HAP-1 (cell line): ENCODE results near the gene UGT1A1.

Source experiments
- DNase-seq, 2 experiments: peaks; one replicate each; pipeline ENCODE4 v3.0.0-alpha.2; 2016 to 2020; ENCODE audit warnings: low spot score in 2 of 2
- H3K27me3 ChIP-seq: fragments of 250-450 bp; sonication (Bioruptor Pico); 2 replicates; pipeline ENCODE4 v1.5.1; 2020; ENCODE audit warnings: low read depth, mild to moderate bottlenecking, moderate library complexity
- H3K36me3 ChIP-seq: fragments of 250-450 bp; sonication (Bioruptor Pico); replicated peaks from 2 replicates; pipeline ENCODE4 v1.5.1; 2020; ENCODE audit warnings: mild to moderate bottlenecking
- H3K4me1 ChIP-seq: fragments of 250-450 bp; sonication (Bioruptor Pico); 2 replicates; pipeline ENCODE4 v1.5.1; 2020; ENCODE audit warnings: mild to moderate bottlenecking
- H3K4me3 ChIP-seq: fragments of 250-450 bp; sonication (Bioruptor Pico); 2 replicates; pipeline ENCODE4 v1.5.1; 2020; ENCODE audit warnings: mild to moderate bottlenecking, moderate library complexity
- H3K9me3 ChIP-seq: fragments of 250-450 bp; sonication (Bioruptor Pico); 2 replicates; pipeline ENCODE4 v1.5.1; 2020; ENCODE audit warnings: mild to moderate bottlenecking, moderate library complexity
- in situ Hi-C: fragments of 300-500 bp; cut with MboI; formaldehyde crosslinking; loops from 3 replicates; pipeline ENCODE4 v1.14.3; 2020; ENCODE audit warnings: low sequenced_read_pairs, inconsistent platforms, mixed read lengths

UGT1A1 gene

DNA sequence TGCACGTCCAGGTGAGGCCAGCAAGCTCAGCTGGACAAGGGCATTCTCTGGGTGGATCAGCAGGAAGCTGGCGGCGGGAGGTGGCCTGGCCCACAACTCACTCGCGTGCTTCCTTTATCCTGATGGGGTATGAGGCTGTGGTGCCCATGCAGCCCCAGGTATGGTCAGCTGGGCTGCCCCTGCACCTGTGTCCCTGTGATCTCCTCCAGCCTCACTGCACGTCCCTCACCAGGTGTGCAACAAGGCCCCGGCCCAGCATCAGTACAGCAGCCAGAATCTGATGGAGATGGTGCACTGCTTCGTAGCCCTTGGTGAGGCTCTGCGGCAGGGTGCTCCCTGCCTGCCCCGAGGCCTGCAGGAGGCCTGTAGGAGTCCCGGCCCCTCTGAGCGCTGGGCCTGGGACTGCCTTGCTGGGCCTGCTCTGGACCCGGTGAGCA is 35.7 kb downstream of the UGT1A1 start:
- H3K4me3 ChIP-seq: no peak overlapping the region
- DNase-seq: no peak
- H3K36me3 ChIP-seq: no peaks in the 10 kb centered on the region
- H3K4me1 ChIP-seq: no peaks in the 10 kb centered on the region
- in situ Hi-C loops: no loop called here
- H3K9me3 ChIP-seq: no peaks in the 10 kb centered on the region
- H3K27me3 ChIP-seq: no peaks in the 10 kb centered on the region

DNA sequence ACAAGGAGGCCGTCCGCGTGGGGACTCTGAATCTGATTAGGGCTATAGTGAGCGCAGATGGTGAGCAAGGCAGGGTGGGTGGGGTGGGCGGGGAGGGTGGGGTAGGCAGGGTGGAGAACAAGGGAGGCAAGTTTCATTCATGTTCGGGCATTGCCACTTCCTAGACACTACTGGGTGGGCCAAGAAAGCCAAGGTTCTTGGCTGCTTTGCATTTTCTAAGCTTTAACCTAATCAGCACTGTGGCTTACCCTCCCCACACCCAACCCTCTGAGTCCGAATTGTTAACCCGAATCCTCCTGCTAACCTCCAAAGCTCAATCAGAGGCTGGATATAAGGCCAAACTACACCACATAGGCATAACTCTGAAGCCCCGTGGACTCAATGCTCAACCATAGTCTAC is 36.2 kb downstream of the UGT1A1 start:
- in situ Hi-C loops: no loop called here
- Histone ChIP-seq H3K4me1 (no peaks in the 10 kb centered on the region), H3K9me3 (no peaks in the 10 kb centered on the region), H3K4me3 (no peak overlapping the region), H3K36me3 (no peaks in the 10 kb centered on the region), H3K27me3 (no peaks in the 10 kb centered on the region)
- no peak for DNase-seq

DNA sequence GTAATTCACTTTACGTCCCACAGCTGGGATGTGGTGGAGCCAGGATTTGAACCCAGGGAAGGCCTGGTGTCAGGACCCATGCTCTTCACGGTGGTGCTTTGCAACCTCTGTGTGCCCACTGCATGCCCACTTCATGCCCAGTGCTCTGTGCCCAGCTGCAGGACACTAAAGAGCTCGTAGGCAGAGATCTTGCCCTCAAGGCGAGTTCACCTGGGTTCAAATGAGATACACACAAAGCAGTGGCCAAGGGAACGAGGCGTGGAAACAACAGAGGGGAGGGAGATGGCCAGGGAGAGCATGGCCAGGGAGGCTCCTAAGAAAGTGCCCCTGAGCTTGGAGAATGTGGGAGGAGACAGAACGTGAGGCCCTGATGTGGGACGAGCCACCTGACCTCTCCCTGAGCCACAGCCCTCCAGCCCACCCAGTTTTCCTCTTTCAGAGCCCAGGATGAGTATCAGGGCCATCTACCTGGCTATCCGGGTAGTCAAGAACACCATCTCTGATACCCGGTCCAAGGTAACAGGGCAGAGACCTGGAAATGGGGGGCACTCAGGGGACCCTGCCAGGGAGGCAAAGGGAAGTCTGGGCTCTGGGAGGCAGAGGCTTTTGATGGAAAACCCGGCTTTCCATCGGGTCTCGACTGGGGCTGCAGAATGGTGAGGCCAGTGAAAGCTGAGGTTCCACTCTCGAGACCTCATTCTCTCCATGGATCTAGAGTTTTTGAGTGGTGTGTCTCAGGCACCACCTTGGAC is 38.4 kb downstream of the UGT1A1 start:
- Histone ChIP-seq H3K36me3 (no peaks in the 10 kb centered on the region), H3K9me3 (no peaks in the 10 kb centered on the region), H3K4me3 (no peak overlapping the region), H3K27me3 (no peaks in the 10 kb centered on the region), H3K4me1 (no peaks in the 10 kb centered on the region)
- in situ Hi-C loops: no loop called here
- no peak for DNase-seq

DNA sequence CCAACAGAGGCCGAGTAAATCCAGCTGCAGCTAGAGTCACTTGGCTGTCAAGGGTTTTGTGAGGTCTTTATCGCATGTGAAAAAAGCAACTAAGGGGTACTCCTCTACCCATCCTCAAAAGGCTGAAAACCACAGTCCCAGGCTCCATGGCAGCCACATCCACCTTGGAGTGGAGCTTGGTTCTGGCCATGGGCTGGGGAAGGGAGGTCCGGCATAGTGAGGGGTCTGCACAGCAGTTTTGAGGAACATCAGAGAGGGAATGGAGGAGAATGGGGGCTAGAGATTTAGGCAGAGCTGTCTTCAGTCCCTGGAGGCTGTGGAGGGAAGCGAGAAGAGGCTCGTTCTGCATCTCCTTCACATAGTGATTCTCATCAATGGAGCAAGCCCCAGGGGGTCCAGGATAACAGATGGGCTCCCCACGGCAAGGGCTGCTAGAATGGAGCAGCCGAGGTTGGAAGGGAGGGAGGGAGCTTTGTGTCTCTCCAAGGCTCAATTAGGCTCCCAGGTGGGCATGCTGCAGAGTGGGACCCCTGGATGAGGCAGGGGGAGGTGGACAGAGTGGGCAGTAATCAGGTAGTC is 39.1 kb downstream of the UGT1A1 start:
- no peak for DNase-seq
- in situ Hi-C loops: no loop called here
- Histone ChIP-seq H3K36me3 (no peaks in the 10 kb centered on the region), H3K4me1 (no peaks in the 10 kb centered on the region), H3K27me3 (no peaks in the 10 kb centered on the region), H3K9me3 (no peaks in the 10 kb centered on the region), H3K4me3 (no peak overlapping the region)

DNA sequence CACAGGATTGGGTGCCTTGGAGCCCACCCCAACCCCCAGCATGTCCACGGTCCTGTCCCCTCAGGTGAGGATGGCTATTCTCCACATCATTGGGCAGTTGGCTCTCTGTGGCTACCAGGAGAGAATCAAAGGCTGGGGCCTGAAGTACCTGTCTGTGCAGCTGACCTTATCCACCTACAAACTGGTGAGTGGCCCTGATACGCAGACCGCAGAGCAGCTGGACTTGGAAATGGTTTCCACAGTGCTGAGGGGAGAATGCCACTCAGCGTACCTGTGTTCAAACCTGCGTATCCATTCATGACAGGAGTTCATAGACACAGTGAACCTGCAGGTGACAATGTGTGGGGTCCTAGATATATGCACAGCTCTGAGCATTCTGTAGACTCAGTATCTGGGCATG is 39.6 kb downstream of the UGT1A1 start:
- no peaks in the 10 kb centered on the region for H3K9me3 ChIP-seq
- in situ Hi-C loops: no loop called here
- H3K4me3 ChIP-seq: no peak overlapping the region
- H3K27me3 ChIP-seq: no peaks in the 10 kb centered on the region
- no peaks in the 10 kb centered on the region for H3K4me1 ChIP-seq
- H3K36me3 ChIP-seq: no peaks in the 10 kb centered on the region
- DNase-seq: no peak

DNA sequence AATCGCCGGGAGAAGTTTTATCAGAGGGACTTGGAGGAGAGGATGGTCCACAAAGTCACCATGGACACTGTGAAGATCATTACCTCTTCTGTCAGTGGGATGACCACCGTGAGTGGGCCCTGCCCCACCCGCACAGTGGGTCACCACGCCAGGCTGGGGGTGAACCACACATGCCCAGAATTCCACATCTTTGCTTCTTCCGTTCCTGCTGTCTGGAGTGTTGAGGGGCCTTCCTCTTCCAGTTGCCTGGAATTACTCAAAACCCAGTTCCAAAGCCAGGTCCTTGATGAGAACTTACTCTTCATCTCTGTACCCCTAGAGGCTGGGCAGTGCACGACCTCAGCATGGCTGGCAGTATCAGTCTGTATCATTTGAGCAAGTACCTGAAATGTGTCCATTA is 40.1 kb downstream of the UGT1A1 start:
- Histone ChIP-seq H3K27me3 (no peaks in the 10 kb centered on the region), H3K4me1 (no peaks in the 10 kb centered on the region), H3K4me3 (no peak overlapping the region), H3K36me3 (no peaks in the 10 kb centered on the region), H3K9me3 (no peaks in the 10 kb centered on the region)
- DNase-seq: no peak
- in situ Hi-C loops: no loop called here

DNA sequence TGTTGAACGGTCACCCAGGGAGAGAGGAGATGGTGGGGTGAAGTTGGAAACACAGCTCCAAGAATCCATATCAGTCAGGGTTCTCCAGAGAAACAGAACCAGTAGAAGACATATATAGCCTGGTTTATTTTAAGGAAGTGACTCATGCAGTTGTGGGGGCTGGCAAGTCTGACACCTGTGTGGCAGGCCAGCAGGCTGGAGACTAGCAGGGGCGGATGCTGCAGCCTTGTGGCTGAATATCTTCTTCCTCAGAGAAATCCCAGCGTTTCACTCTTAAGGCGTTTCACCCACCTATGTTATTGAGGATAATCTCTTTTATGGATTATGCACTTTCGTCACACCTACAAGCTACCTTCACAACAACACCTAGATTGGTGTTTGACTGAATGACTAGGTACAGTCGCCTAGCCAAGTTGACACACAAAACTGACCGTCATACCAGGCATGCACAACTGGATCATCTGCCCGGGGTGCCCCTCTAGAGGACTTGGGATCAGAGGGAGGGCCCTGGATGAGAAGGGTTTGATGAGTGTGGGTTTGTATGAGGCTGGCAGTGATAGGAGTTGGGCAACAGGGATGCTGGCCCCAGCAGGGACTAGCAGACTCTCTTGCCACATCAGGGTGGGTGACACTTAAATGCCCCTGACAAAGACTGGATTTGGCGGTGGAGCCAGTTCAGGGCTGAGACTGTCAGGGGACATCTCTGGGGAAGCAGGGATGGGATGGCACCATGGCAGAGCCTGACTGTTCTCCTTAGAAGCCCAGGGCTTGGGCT is 41.5 kb downstream of the UGT1A1 start:
- Histone ChIP-seq H3K4me1 (no peaks in the 10 kb centered on the region), H3K36me3 (no peaks in the 10 kb centered on the region), H3K4me3 (no peak overlapping the region), H3K27me3 (no peaks in the 10 kb centered on the region), H3K9me3 (no peaks in the 10 kb centered on the region)
- in situ Hi-C loops: no loop called here
- DNase-seq: no peak

DNA sequence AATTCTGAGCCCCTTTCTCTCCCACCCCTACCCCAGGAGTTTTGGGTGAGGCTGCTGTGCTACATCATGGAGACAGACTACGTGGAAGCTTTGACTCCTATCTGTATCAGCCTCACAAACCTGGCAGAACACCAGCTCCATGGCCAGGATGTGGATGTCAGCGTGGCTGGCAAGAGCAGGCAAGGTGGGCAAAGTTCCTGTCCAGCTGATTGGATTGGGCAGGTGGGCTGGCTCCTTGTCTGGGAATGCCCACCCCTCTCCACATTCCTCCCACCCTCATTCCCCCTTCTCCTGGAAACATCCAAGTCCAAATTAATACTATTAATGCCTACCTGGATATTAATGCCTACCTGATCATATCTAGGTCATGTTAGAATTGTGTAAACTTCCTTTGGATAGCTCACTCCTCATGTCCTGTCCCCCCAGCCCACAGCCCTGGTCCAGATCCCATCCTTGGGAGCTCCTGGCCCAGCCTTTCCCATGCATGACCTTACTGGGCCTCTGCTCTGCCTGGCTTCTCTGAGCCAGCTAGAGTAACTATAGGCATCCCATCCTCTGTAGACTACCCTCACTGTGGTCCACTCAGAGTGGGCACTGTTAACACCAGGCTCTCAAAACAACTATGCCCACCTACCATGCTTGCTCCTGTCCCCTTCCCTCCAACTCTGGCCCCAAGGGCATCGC is 42.2 kb downstream of the UGT1A1 start:
- no peaks in the 10 kb centered on the region for H3K9me3 ChIP-seq
- in situ Hi-C loops: no loop called here
- no peak for DNase-seq

DNA sequence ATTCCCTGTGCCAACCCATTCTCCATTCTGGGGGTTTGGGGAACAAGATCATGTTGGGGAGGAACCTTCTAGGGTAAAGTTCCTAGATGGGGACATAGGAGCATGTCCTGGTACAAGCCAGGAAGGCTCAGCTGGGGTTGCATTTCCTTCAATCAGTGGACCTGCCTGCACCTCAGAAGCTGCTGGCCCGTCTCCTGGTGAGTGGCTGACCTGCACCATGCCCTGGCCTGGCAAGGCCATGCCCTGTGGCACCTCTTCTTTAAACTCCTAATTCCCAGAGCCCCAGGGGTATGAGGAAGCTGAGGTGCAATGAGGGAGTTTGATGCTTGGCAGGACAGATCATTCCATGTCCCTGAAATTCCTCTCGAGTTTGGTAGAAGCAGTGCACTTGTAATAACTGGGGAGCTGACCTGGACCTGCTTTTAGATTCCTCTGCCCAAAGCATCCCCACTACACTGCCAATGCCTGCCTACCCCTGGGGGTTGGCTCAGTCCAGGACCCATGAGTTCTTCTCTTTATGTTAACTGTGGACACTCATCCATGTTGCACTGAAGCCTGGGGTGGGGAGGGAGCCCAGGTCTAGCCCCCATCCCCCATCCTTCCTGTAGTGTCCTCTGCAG is 43.3 kb downstream of the UGT1A1 start:
- no peak overlapping the region for H3K4me3 ChIP-seq
- no peaks in the 10 kb centered on the region for H3K36me3 ChIP-seq
- H3K27me3 ChIP-seq: no peaks in the 10 kb centered on the region
- in situ Hi-C loops: no loop called here
- no peak for DNase-seq
- H3K9me3 ChIP-seq: no peaks in the 10 kb centered on the region
- no peaks in the 10 kb centered on the region for H3K4me1 ChIP-seq

More for the DNA sequence above, 42.2 kb downstream of the UGT1A1 start:
- no peaks in the 10 kb centered on the region for H3K36me3 ChIP-seq
- H3K4me1 ChIP-seq: no peaks in the 10 kb centered on the region
- H3K27me3 ChIP-seq: no peaks in the 10 kb centered on the region
- no peak overlapping the region for H3K4me3 ChIP-seq

DNA sequence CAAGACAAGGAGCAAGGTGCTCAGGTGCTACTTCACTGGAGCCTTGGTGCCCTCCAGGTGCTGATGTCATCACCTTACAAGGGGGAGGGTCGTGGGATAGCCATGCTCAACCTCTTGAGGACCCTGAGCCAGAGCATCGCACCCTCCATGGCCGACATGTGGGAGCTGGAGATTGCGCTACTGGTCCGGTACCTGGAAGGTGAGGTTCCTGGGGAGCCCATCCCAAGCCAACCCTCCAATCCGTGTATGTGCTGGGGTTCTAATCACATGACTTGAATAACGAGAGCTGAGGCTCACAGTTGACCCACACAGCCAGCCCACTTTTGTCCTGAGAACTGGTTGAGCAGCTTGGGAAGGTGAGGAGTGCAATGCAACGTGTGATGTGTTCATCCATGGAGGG is 43.9 kb downstream of the UGT1A1 start:
- in situ Hi-C loops: no loop called here

DNA sequence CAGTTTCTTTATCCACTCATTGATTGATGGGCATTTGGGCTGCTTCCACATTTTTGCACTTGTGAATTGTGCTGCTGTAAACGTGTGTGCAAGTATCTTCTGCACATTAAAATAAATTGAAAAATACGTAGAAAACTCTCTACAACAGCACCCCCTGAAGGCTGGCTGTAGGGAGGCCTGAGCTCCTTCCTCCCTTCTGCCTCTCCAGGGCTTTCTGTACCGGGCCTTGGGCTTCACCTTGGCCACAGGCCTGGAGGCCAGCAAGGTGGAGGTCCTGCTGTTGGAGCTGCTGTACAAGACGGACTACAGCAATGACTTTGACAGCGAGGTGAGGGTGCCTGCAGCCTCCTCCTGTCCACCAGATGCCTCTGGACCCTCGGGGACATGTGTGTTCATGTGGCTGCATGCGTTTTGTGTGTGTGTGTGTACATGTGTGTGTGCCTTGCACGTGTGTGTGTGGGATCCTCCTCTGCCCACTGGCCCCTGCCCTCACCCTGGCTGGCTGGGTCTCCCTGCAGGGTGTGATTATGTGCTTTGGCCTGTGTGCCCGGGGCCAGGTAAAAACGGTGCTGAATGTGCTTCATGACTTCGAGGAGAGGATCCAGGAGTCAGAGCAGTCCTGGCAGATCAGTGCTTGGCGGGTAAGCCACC is 47.3 kb downstream of the UGT1A1 start:
- H3K27me3 ChIP-seq: no peaks in the 10 kb centered on the region
- no peaks in the 10 kb centered on the region for H3K9me3 ChIP-seq
- DNase-seq: no peak
- no peaks in the 10 kb centered on the region for H3K36me3 ChIP-seq
- H3K4me1 ChIP-seq: no peaks in the 10 kb centered on the region
- in situ Hi-C loops: no loop called here
- H3K4me3 ChIP-seq: no peak overlapping the region

More for the DNA sequence above, 43.9 kb downstream of the UGT1A1 start:
- Histone ChIP-seq H3K27me3 (no peaks in the 10 kb centered on the region), H3K4me1 (no peaks in the 10 kb centered on the region), H3K36me3 (no peaks in the 10 kb centered on the region), H3K4me3 (no peak overlapping the region), H3K9me3 (no peaks in the 10 kb centered on the region)
- no peak for DNase-seq

DNA sequence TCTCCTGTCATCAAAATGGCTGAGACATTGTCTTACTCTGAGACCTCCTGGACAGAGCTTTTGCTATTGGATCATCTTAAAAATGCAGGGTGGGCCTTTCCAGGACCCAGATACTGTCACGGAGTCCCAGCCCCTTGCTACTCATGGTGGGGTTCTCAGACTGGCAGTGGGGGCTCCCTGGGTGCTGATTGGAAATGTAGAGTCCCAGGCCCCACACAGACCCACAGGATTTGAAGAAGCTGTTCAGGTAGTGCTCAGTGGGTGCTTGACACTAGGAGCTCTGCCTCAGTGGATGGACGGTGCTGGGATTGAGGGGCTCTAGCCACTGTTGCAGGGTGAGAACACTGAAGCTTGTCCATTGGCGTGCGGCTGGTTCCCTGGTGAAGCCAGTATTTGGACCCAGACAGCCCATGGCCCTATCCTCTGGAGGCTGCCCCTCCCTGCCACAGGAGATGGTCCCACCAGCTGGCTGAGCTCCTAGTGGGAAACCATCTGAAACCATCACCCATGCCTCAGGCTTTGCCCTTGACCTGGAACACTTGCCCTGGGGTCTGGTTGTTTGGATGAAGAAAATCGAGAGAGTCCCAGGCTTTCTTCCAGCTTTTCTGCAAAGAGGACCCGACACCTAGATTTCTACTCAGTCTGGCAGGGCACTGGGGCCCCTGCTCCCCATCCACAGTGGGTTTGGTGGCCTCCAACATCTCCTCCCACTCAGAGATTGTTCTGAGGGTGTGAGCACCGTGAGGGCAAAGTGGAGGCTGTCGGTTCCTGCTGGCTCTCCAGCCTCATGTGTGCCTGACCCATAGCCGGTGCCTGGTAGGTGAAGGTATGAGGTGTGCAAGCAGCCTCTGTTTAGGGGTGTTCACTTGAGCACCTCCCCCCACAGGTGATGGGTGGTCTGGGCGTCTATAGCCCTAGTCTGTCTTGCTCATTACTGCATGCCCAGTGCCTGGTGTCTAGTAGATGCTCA is 48.2 kb downstream of the UGT1A1 start:
- H3K27me3 ChIP-seq: no peaks in the 10 kb centered on the region
- H3K36me3 ChIP-seq: no peaks in the 10 kb centered on the region
- no peaks in the 10 kb centered on the region for H3K4me1 ChIP-seq
- no peak for DNase-seq
- H3K9me3 ChIP-seq: no peaks in the 10 kb centered on the region
- no peak overlapping the region for H3K4me3 ChIP-seq
- in situ Hi-C loops: no loop called here
